ENCODE data around the gene SLC30A3. TPM values are rescaled to one million over a fixed set of nuclear protein-coding genes. Genes with fewer than 3 reads are reported as not detected.
A peak's percentile ranks its signal among the peaks of the same experiment; 100 is the strongest.

Gene SLC30A3
- total and polyA plus RNA-seq, 2 donors (not counting 1 experiment from before 2014, with no cell fraction given): under 0.01 to 0.12 TPM

DNA sequence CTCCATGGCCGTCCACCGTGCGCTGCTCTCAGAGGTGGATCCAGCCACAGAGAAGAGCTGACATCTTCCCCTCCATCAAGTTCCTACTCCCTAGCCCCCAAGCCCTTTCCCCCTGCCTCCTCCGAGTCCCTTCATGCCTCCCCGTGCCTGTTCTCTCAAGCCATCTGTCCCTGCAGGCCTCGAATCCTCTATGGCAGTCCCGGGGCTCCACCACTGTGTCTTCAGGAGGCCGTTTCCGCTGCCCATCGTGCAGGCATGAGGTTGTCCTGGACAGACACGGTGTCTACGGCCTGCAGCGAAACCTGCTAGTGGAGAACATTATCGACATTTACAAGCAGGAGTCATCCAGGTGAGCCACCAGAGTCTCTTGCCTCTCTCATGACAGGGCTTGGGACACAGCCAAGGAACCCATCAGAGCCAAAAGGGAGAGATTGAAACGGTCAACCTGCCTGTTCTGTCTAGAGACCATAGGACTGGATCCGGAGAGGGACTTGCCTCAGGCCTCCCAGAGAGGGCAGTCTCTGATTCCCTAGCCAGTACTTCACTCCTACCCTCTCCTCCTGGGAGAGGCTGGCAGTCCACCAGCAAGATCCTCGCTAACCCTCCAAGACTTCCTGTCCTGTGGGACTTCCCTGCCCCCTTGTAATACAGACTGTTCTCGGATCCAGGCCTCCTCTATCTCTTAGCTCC is 35.7 kb upstream of the SLC30A3 start:
- Histone ChIP-seq H3K9me3 (ENCODE audit: control insufficient read depth, insufficient read depth, low read depth, low read length) (no peaks in the 10 kb centered on the region), H3K27me3 (ENCODE audit: control insufficient read depth, insufficient read depth, low read length) (peaks cover 8% of the 10 kb centered on the region), H3K9ac (ENCODE audit: insufficient read depth, low read length) (no peak overlapping the region), H4K20me1 (ENCODE audit: control insufficient read depth, extremely low read depth, insufficient read depth, low read length) (no peaks in the 10 kb centered on the region), H3K36me3 (ENCODE audit: control insufficient read depth, insufficient read depth, low read length) (no peaks in the 10 kb centered on the region), H3K27ac (ENCODE audit: insufficient read depth, low read length) (no peak overlapping the region), H3K79me2 (ENCODE audit: control insufficient read depth, insufficient read depth, low read length) (no peaks in the 10 kb centered on the region), H3K4me3 (replicated peaks in 1 of 4; ENCODE audit: control extremely low read depth in 1 of 4, insufficient read depth in 1 of 4, low read depth in 3 of 4, low read length in 4 of 4) (no peak overlapping the region), H2AFZ (ENCODE audit: low read length) (no peak overlapping the region), H3K4me1 (ENCODE audit: control insufficient read depth, extremely low read depth, insufficient read depth, low read length) (peaks cover 4% of the 10 kb centered on the region), H3K4me2 (ENCODE audit: extremely low read depth, insufficient read depth, low read length) (no peak overlapping the region)
- TF ChIP-seq CTCF (conservative IDR thresholded peaks at IDR 0.05 in 1 of 2, IDR thresholded peaks at IDR 0.05 in 1 of 2; ENCODE audit: low read depth in 1 of 2, low read length in 2 of 2) (no peak), EZH2 (IDR thresholded peaks at IDR 0.05; ENCODE audit: low read length, missing control alignments) (no peak)
- DNase-seq (ENCODE audit: low read depth in 2 of 2): no peak

- TF ChIP-seq EZH2 (IDR thresholded peaks at IDR 0.05; ENCODE audit: low read length, missing control alignments) (no peak), CTCF (conservative IDR thresholded peaks at IDR 0.05 in 1 of 2, IDR thresholded peaks at IDR 0.05 in 1 of 2; ENCODE audit: low read depth in 1 of 2, low read length in 2 of 2) (no peak)
- Histone ChIP-seq H3K36me3 (ENCODE audit: control insufficient read depth, insufficient read depth, low read length) (no peaks in the 10 kb centered on the region), H3K4me2 (ENCODE audit: extremely low read depth, insufficient read depth, low read length) (no peak overlapping the region), H3K4me3 (replicated peaks in 1 of 4; ENCODE audit: control extremely low read depth in 1 of 4, insufficient read depth in 1 of 4, low read depth in 3 of 4, low read length in 4 of 4) (no peak overlapping the region), H3K27me3 (ENCODE audit: control insufficient read depth, insufficient read depth, low read length) (peaks cover 8% of the 10 kb centered on the region), H3K9me3 (ENCODE audit: control insufficient read depth, insufficient read depth, low read depth, low read length) (no peaks in the 10 kb centered on the region), H4K20me1 (ENCODE audit: control insufficient read depth, extremely low read depth, insufficient read depth, low read length) (no peaks in the 10 kb centered on the region), H3K27ac (ENCODE audit: insufficient read depth, low read length) (no peak overlapping the region), H2AFZ (ENCODE audit: low read length) (no peak overlapping the region), H3K9ac (ENCODE audit: insufficient read depth, low read length) (no peak overlapping the region), H3K4me1 (ENCODE audit: control insufficient read depth, extremely low read depth, insufficient read depth, low read length) (peaks cover 4% of the 10 kb centered on the region), H3K79me2 (ENCODE audit: control insufficient read depth, insufficient read depth, low read length) (no peaks in the 10 kb centered on the region)
- DNase-seq (ENCODE audit: low read depth in 2 of 2): no peak
These were observed 34.3 kb upstream of the SLC30A3 start for GRCh38 chr2:27297195-27297594.

- Histone ChIP-seq H4K20me1 (ENCODE audit: control insufficient read depth, extremely low read depth, insufficient read depth, low read length) (no peaks in the 10 kb centered on the region), H3K4me2 (ENCODE audit: extremely low read depth, insufficient read depth, low read length) (no peak overlapping the region), H3K79me2 (ENCODE audit: control insufficient read depth, insufficient read depth, low read length) (no peaks in the 10 kb centered on the region), H3K9ac (ENCODE audit: insufficient read depth, low read length) (no peak overlapping the region), H3K27ac (ENCODE audit: insufficient read depth, low read length) (no peak overlapping the region), H3K4me3 (replicated peaks in 1 of 4; ENCODE audit: control extremely low read depth in 1 of 4, insufficient read depth in 1 of 4, low read depth in 3 of 4, low read length in 4 of 4) (no peak overlapping the region), H3K4me1 (ENCODE audit: control insufficient read depth, extremely low read depth, insufficient read depth, low read length) (peaks cover 4% of the 10 kb centered on the region), H3K36me3 (ENCODE audit: control insufficient read depth, insufficient read depth, low read length) (no peaks in the 10 kb centered on the region), H3K27me3 (ENCODE audit: control insufficient read depth, insufficient read depth, low read length) (peaks cover 10% of the 10 kb centered on the region), H2AFZ (ENCODE audit: low read length) (no peak overlapping the region), H3K9me3 (ENCODE audit: control insufficient read depth, insufficient read depth, low read depth, low read length) (no peaks in the 10 kb centered on the region)
- peak in 1 of 2 donors; percentile 26 for DNase-seq (ENCODE audit: low read depth in 2 of 2)
- TF ChIP-seq EZH2 (IDR thresholded peaks at IDR 0.05; ENCODE audit: low read length, missing control alignments) (no peak), CTCF (conservative IDR thresholded peaks at IDR 0.05 in 1 of 2, IDR thresholded peaks at IDR 0.05 in 1 of 2; ENCODE audit: low read depth in 1 of 2, low read length in 2 of 2) (no peak)
These were observed 33.6 kb upstream of the SLC30A3 start for GRCh38 chr2:27296481-27296880.

All from fibroblast of lung (primary cell).